ENCODE measurements around the gene CELF4. TPM values are rescaled to one million over a fixed set of nuclear protein-coding genes. Genes with fewer than 3 reads are reported as not detected.

CELF4 gene
- total RNA-seq, 1 experiment from 2014 or later, result 0.15 TPM

GRCh38 chr18:37249171-37249886 lies 316.3 kb downstream of the CELF4 start:
- DNase-seq (ENCODE audit: extremely low read depth, low read depth), result no peak

- DNase-seq (ENCODE audit: extremely low read depth, low read depth), result no peak
Observed at GRCh38 chr18:37248281-37248680, 317.3 kb downstream of the CELF4 start.

GRCh38 chr18:37247497-37248161 lies 318.0 kb downstream of the CELF4 start:
- DNase-seq (ENCODE audit: extremely low read depth, low read depth), result no peak

GRCh38 chr18:37246779-37247340 lies 318.7 kb downstream of the CELF4 start:
- no peak for DNase-seq (ENCODE audit: extremely low read depth, low read depth)

GRCh38 chr18:37244618-37245017 lies 321.0 kb downstream of the CELF4 start:
- no peak for DNase-seq (ENCODE audit: extremely low read depth, low read depth)

GRCh38 chr18:37243741-37244140 lies 321.9 kb downstream of the CELF4 start:
- no peak for DNase-seq (ENCODE audit: extremely low read depth, low read depth)

- DNase-seq (ENCODE audit: extremely low read depth, low read depth), result no peak
Observed at GRCh38 chr18:37242826-37243560, 322.6 kb downstream of the CELF4 start.

- DNase-seq (ENCODE audit: extremely low read depth, low read depth), result no peak
Observed at GRCh38 chr18:37242091-37242490, 323.5 kb downstream of the CELF4 start.

GRCh38 chr18:37238282-37239108 lies 327.1 kb downstream of the CELF4 start:
- DNase-seq (ENCODE audit: extremely low read depth, low read depth), result no peak

GRCh38 chr18:37235583-37235982 lies 330.0 kb downstream of the CELF4 start:
- no peak for DNase-seq (ENCODE audit: extremely low read depth, low read depth)

GRCh38 chr18:37231251-37231650 lies 334.3 kb downstream of the CELF4 start:
- no peak for DNase-seq (ENCODE audit: extremely low read depth, low read depth)

- no peak for DNase-seq (ENCODE audit: extremely low read depth, low read depth)
Observed at GRCh38 chr18:37230768-37231167, 334.8 kb downstream of the CELF4 start.

- DNase-seq (ENCODE audit: extremely low read depth, low read depth), result no peak
Observed at GRCh38 chr18:37225279-37225678, 340.3 kb downstream of the CELF4 start.

- DNase-seq (ENCODE audit: extremely low read depth, low read depth), result peak; percentile 14
Observed at GRCh38 chr18:37222999-37223378, 342.6 kb downstream of the CELF4 start.

- peak; percentile 1 for DNase-seq (ENCODE audit: extremely low read depth, low read depth)
Observed at GRCh38 chr18:37222354-37222998, 343.1 kb downstream of the CELF4 start.

- DNase-seq (ENCODE audit: extremely low read depth, low read depth), result no peak
Observed at GRCh38 chr18:37219257-37219656, 346.3 kb downstream of the CELF4 start.

- DNase-seq (ENCODE audit: extremely low read depth, low read depth), result no peak
Observed at GRCh38 chr18:37218022-37218590, 347.5 kb downstream of the CELF4 start.

GRCh38 chr18:37210781-37211180 lies 354.8 kb downstream of the CELF4 start:
- DNase-seq (ENCODE audit: extremely low read depth, low read depth), result no peak

GRCh38 chr18:37207343-37207742 lies 358.3 kb downstream of the CELF4 start:
- no peak for DNase-seq (ENCODE audit: extremely low read depth, low read depth)

- DNase-seq (ENCODE audit: extremely low read depth, low read depth), result no peak
Observed at GRCh38 chr18:37199741-37200140, 365.9 kb downstream of the CELF4 start.
